HG03108 (cell line): ENCODE results near the gene SH3BP5L.

Source experiments
- ATAC-seq: cut with Tn5 transposase; IDR thresholded peaks from one replicate; pipeline ENCODE4 v1.9.1; 2021; ENCODE audit warnings: moderate library complexity; ENCODE audit not compliant: unreplicated experiment

Gene SH3BP5L

DNA sequence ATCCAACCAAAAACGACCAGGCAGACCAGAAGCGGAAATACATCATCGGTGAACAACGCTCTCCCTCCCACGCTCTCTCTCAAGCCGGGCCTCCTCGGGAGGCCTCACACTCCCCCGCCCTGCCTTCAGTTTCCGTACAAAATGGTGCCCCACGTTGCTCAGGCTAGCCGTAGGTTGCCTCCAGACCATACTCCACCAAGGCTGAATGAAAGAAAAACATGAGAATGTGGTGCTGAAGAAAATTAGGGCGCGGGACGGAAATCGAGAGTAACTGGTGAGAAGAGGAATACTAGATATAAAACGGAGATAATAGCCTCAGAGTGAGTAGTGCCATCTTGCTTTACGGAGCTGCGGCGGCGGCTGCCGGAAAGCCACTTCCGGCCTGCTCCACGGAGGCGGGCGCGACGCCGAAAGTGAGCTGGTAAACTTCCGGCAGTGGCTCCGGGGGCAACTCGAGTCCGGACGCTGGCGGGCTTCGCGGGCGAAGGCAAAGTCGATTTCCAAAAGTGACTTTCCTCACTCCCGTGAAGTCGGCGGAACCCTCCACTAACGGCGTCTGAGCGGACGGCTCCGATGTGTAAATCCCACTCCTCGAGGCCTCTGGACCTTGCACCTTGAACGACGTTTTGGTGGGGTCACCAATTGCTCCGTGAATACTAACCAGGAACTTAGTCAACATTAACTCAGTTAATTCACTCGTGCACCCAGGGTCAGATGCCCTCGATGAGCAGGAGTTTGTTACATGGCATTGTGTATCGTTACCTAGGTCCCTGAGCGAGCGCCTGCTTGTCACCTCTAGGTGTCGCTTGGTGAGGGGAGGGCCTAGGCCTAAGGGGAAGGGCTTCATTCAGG is at the start of gene SH3BP5L:
Gene SH3BP5L (minus strand): TSS at position 7 of the 852 bp plus-strand sequence. CDS start 980 bp downstream, outside the sequence.
- ATAC-seq: peak; percentile 93

DNA sequence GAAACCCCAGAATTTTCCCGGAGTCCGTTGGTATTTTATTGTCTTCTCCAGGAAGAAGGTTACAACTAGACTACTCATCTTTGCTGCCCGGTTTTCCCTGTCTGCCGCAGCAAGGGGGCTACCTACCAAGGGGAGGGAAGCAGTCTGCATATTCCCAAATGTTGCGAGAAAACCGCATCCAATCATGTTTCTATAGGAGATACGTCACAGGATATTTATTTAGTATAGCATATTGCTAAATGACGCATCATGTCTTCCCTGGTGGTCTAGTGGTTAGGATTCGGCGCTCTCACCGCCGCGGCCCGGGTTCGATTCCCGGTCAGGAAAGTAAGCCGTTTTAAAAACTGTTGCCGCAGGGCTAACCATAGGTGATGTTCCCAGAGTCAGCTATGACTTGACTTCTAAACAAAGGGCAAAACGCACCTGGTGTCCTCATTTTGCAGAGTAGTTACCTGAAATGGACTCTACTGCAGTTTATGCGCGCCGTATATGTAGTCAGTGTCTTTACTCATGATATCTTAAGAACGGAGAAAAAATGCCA is 48.3 kb upstream of the SH3BP5L start:
- ATAC-seq: peak; percentile 70

DNA sequence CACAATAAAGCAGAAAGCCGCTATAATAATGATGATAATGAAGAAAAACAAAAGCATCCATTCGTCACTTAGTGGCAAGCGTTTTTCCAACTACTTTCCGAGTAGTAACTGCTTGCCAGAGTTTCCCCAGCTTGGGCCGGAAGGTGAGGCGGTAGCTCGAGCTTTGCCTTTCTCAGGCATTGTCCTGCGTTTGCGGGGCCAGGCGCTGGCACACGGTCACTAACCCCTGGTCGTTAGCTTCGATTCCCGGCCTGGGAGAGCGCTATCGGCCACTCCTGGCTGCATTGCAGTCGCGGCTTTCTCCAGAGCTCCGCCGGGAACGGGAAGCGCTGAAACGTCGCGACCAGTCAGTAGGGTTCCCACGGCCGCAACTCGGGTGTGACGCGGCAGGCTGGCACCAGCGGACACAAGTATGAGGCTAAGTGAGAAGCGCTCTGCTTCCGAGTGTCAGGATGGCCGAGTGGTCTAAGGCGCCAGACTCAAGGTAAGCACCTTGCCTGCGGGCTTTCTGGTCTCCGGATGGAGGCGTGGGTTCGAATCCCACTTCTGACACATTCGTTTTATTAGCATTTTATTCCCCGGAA is 47.8 kb upstream of the SH3BP5L start:
- ATAC-seq: peak; percentile 77

DNA sequence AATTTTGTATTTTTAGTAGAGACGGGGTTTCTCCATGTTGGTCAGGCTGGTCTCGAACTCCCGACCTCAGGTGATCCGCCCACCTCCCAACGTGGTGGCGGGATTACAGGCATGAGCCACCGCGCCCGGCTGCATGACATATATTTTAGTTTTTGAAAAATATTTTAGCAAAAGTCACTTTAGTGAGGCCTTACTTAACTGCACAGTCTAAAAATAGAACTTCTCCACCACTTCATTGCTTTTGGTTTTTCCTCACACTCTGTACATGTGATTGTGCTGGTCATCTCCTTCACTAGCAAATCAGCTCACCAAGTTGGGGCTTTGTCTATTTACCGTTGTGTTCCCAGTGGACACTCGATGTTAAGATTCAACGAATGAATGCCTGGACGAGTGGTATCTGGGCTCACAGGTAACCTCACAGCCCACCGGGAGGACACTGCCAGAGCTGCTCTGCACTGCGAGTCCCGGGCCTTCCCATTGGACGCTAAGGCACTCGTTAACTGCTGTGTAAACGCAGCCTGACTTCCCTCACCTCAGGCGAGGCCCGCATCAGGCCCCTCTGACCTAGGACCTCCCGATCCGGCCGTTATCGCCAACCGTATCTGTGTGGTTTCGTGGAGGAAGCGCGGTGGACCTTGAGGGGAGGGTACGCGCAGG is 47.2 kb upstream of the SH3BP5L start:
- peak; percentile 24 for ATAC-seq

DNA sequence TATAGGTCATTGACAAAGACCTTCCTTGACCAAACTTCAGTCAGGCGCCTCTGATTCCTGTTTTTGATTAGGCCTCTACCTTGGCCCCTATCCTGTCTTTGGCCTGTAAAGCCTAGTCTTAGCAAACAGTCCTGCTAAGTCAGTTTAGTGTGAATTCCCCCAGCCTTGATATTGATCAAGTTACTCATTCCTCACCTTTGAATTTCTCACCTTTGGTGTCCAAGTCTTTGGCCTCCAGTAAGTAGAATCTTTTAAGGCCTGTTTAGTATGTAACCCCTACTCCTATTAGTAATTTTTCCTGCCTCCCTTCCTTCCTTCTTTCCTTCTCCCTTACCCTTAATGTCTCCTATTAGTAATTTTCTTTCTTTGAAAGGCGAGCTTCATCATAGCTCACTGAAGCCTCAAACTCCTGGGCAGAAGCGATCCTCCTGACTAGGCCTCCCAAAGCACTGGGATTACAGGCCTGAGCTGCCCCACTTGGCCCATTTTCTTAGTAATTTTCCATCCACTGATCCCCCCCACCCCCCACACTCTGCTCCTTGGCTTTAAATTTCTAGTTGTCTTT is 46.2 kb upstream of the SH3BP5L start:
- no peak for ATAC-seq

DNA sequence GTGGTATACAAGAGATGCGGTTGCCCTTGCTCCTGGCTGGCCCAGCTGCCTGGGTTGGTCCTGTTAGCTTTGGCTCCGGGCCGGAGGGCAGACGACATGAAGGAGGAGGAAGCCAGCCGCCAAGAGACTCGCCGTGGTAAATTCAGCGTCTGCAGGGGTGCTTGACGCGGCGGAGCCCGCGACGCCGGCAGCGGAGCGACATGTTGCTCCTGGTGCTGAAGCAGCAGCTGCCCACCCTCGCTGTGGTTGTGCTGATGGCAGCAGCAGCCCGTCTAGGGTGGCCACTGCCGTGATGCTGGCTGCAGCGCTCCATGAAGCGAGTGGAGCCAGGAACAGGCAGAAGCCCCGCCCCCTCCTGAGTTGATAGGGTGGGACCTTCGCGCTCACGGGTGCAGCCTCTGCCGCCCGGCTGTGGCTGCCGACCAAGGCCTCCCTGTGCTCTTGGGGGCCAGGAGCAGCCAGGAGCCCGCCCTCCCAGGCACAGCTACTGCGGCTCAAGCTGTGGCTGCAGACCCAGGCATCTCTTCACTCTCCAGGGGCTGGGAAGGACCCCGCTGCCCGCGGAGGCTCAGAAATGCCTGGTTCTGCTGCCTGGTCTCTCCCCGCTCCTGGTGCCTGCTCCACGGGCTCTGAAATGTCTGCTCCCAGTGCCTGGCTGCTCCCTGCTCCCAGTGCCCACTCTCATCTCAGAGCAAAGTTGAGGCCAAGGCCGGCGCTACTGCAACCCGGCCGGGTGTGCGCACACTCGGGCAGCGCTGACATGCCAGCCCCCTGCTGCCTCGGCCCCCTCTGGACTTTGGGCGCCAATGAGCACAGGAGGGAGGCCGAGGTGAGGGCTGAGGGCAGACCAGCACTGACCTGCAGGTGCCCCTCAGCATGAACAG is 37.5 kb upstream of the SH3BP5L start:
- ATAC-seq: peak; percentile 67

DNA sequence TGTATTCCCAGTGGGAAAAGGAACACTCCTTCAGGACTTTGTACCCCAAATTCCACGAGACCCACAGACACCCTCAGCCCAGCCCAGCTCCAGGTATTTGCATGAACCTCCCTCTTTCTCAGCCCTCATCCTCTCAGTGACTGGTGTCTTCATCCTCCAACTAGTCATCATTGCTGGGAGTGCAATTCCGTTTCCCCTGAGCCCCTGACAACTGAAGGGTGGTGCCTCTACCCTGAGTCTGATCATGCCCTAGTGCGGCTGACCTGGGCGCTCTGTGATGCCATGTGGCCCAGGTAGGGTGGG is 36.9 kb upstream of the SH3BP5L start:
- ATAC-seq: peak; percentile 1

DNA sequence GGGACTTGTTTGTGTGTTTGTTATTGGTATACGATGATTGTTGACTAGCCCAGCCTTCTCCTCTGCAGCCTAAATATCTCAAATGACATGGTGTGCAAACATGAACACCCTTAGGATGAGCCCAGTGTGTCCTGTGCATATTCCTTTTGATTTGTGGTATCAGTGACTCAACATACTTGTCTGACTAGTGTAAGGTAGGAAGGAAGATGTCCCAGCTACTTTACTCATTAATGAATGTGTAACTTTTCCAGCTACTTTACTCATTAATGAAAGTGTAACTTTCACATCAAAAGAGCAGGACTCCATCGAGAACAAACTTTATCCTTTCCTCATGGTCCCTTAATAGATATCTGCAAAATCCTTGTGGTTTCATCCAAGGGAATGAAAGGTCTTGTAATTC is 35.9 kb upstream of the SH3BP5L start:
- ATAC-seq: no peak

DNA sequence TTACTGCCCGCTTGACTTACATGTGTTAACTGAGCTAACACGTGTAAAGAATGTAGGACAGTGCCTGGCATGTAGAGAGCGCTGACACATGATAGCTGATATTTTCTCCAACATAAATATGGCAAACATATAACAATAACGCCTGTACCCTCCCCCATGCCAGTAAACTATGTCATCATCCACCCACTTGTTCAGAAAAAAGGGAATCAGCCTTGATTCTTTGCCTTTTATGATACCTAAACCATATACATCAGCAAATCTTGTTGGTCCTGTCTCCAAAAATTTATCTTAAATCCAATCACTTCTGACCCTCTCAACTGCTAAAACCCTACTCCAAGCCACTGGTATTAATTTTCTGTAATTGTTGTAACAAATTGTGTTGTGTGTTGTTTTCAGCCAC is 34.3 kb upstream of the SH3BP5L start:
- ATAC-seq: no peak

DNA sequence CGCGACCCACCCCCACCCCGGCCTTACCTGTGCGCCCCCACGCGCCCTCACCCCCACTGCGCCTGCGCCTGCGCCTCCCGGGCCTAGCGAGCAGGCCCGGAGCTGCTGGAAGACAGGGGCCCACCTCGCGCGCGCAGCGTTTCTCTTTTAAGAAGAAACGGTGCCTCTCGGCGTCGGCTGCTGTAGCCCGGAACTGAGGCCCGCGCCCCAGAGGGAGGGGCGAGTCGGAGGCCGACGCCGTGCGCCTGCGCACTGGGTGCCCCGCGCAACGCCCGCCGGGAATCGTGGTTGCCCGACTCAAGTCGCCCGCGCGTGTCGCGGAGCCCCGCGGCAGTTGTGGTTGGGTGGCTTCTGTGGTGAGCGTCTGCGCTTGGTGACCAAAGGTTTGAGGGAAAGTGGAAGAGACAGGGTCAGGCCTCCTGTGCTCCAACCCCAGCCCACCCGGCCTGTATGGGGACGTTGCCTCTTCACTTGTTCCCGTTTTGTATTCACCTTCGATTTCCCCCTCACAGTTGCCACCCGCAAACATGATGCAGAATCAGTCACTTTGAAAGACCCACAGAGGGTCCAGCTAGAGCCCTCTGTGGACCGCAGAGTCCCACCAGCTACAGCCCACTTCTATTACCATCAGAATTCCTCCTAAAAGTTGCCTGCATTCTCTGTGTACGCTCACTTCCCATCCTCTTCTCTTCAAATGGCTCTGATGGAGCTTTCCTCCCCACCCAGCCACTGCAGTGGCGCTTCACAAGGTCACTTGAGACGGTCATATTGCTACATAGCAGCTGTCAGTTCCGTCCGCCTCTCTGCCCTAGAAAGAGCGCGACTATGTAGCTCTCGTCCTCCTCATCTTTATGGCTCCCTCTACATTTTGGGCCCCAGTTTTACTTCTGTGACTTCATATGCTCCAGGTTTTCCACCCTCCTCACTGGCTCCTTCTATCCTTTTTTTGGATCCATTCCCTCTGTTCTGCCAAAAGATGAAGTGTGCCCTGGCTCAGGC is 33.5 kb upstream of the SH3BP5L start, which contains the start of gene ZNF692:
Gene ZNF692 (minus strand): TSS at position 195 of the 999 bp plus-strand sequence. CDS start 776 bp downstream, outside the sequence.
- ATAC-seq: peak; percentile 65

DNA sequence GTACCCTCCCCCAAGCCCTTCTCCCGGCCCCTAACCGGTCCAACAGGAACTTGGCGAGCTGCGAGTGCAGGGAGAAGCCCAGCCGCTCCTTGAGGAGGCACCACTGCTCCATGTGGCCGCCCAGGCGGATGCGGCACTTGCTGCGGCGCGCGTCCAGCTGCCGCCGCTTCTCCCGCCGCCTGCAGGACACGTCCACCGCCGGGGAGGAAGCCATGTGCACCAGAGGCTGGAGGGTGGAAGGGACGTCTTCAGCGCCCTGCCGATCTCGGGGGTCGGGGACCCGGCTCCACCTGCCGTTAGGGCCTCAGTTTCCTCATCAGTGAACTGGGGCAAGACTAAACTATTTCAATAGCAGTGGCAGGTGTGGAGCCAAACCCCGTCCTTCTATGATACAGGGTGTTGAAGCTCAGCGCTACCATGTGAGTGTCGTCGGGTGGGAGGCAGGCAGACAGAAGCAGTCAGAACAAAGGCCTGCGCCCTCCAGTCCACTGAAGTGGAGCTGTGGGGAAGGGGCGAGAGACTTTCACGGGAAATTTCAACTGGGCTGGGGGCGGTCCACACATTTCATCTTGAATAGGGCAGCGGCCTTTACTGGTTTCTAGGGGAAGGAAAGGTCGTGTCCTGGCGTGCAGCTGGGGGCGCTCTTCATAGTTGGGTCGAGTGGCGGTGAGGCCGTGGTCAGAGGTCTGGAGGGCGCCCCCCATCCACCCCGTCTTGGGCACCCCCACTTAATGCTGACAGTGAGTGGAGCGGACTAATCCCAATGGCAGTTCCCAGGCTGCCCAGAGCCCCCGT is 32.6 kb upstream of the SH3BP5L start:
- peak; percentile 23 for ATAC-seq

DNA sequence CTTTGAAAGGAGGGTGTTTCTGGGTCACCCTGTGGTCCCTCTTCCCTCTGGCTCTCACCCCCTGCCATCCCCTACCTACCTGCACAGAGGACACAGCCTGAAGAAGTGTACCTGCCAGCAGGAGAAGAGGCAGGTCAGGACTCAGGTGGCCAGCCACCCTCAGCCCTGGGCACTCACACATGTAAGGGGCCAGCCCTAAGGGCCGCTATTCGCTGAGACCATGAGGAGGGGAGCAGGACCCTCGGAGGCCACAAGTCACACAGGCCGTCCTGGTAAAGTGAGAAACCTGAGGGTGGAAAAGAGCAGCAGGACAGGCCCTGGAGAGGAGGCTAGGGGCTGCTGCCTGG is 32.0 kb upstream of the SH3BP5L start:
- ATAC-seq: no peak

DNA sequence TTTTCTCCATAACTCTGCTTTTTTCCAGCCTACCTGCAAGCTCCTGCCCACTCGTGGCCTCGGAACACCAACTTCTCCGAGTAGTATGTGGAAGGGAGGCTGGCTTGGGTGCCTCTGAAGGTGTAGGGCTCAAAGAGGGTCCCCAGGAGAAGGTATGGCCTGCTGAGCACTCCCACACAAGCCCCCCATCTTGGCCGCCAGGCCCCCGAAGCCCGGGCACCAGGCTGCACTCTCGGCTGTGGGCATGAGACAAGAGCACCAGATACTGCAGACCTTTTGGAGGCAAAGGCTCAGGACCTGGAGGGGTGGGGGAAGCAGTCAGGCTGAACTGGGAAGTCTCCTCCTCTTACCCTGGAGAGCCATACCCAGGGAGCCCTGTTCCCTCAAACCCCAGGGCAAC is 31.5 kb upstream of the SH3BP5L start:
- ATAC-seq: no peak

DNA sequence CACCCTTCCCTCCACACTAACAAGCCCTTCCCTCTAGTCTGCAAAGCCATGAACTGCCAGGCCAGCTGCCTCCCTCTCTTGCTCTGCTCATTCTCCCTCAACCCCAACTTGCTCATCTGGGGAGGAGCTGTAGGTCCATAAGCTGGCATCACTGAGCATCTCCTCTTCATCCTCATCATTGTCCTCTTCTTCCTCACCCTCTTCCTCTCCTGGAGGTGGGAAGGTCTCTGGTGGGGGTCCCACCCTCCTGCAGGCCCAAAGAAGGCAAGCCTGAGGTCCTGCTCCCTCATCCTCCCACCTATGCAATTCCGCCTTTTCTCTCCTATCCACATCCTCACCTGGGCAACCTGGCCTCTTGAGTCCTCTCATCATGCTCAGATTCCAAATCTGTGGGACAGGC is 30.5 kb upstream of the SH3BP5L start:
- no peak for ATAC-seq

DNA sequence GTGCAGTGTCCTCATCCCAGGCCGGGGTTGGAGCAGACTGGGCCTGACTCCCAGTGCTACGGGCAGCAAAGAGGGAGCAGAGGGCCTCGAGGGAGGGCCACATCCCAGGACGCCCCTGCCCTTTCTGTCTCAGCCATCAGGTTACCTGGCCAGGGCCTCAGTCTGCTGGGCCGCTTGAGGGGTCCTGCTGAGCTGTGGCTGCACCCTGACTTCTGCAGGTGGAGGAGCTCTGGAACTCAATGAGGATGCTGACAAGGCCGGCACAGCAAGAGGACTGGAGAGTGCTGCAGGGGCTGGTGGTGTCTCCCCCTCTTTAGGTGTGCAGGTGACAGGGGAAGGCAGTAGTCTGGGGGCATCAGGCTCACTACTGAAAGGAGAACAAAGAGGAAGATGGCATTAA is 29.9 kb upstream of the SH3BP5L start:
- no peak for ATAC-seq

DNA sequence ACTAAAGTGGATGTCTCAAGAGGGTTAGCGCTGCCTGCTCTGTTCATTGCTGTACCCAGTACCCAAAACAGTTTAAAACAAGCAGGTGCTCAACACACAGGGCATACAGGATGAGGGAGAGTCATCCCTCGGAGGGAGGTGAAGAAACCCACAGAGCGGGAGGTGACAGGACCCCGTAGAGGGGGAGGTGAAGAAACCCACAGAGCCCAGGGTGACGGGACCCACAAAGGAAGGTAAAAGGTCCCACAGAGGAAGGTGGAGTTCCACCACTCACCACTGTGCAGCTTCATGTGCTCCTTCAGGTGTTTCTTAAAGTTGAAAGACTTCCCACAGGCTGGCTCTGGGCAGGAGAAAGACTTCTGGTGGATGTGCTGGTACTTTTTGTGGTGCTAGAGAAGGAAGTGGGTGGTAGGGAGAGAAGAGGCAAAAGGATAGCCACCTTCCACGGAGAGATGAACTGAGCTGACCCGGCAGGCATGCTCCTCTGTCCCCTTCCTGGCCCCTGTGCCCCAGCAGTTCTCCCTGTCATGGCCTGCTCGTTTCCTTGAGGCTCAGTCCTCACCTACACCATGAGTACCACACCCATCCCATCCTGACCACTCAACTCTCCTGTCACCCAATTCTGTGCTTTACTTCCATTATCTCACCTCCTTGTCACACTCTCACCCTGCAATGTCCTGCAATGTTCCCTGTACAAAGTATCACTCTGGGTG is 28.1 kb upstream of the SH3BP5L start:
- no peak for ATAC-seq

DNA sequence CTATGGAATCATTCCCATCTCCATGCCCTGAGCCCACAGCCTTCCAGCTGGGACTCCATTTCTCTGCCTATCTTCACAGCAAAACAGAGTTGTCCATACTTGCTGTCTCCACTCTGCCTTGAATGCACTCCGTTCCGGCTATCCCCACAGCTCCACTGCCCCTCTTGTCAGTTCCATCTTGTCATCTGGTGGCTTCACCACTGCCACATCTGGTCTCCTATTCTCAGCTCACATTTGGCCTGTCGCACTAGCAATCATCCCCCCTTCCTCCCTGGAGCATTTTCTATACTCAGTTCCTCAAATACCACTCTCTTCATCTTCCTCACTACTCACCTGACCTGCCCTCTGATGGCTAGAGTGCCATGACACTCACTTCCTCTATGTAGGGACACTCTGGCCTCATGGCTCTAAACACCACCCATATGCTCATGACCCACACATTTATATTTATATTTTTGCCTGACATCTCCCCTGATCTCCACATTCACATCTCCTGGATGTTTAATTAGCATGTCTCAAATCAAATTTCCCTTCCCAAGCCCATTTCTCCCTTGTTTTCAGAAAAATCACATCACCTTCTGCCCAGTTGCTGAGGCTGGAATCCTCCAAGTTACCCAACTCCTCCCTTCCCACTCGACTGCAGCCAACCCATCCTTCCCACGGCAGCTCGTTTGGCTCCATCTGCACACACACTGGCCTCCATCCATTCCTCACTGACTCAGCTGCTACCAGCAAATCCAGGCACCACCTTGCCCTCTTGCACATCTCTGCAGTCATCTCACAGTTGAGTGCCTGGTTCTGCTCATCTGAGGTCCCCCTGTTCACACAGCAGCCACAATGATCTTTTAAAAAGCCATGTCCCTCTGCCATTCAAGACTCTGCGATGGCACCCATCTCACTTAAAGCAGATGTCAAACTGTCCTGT is 27.0 kb upstream of the SH3BP5L start:
- no peak for ATAC-seq
